ENCODE results near the gene ZNF474.

ZNF474 gene

GRCh38 chr5:122112733-122113558 is 16.4 kb upstream of the ZNF474 start:
- no peak overlapping the region for H3K4me3 ChIP-seq (ENCODE audit: low read depth, low read length)
- TF ChIP-seq CTCF (IDR thresholded peaks at IDR 0.05; ENCODE audit: low read depth, low read length) (no peak), MAX (IDR thresholded peaks at IDR 0.05; ENCODE audit: low read depth, low read length) (no peak), MYC (IDR thresholded peaks at IDR 0.05; ENCODE audit: low read depth, low read length) (no peak), POLR2A (IDR thresholded peaks at IDR 0.05; ENCODE audit: extremely low read depth, insufficient read length) (no peak)
- no peak for DNase-seq (ENCODE audit: low read depth)

GRCh38 chr5:122114501-122114900 is 14.8 kb upstream of the ZNF474 start:
- TF ChIP-seq MYC (IDR thresholded peaks at IDR 0.05; ENCODE audit: low read depth, low read length) (no peak), POLR2A (IDR thresholded peaks at IDR 0.05; ENCODE audit: extremely low read depth, insufficient read length) (no peak), CTCF (IDR thresholded peaks at IDR 0.05; ENCODE audit: low read depth, low read length) (no peak), MAX (IDR thresholded peaks at IDR 0.05; ENCODE audit: low read depth, low read length) (no peak)
- DNase-seq (ENCODE audit: low read depth), result no peak
- H3K4me3 ChIP-seq (ENCODE audit: low read depth, low read length), result no peak overlapping the region

- DNase-seq (ENCODE audit: low read depth), result no peak
- no peak for TF ChIP-seq CTCF (IDR thresholded peaks at IDR 0.05; ENCODE audit: low read depth, low read length)
- no peak for TF ChIP-seq POLR2A (IDR thresholded peaks at IDR 0.05; ENCODE audit: extremely low read depth, insufficient read length)
- TF ChIP-seq MAX (IDR thresholded peaks at IDR 0.05; ENCODE audit: low read depth, low read length), result no peak
- no peak for TF ChIP-seq MYC (IDR thresholded peaks at IDR 0.05; ENCODE audit: low read depth, low read length)
- no peak overlapping the region for H3K4me3 ChIP-seq (ENCODE audit: low read depth, low read length)
These were observed 10.9 kb upstream of the ZNF474 start for GRCh38 chr5:122118356-122118948.

- H3K4me3 ChIP-seq (ENCODE audit: low read depth, low read length), result no peak overlapping the region
- no peak for DNase-seq (ENCODE audit: low read depth)
- TF ChIP-seq MAX (IDR thresholded peaks at IDR 0.05; ENCODE audit: low read depth, low read length) (no peak), POLR2A (IDR thresholded peaks at IDR 0.05; ENCODE audit: extremely low read depth, insufficient read length) (no peak)
These were observed 10.1 kb upstream of the ZNF474 start for GRCh38 chr5:122119205-122119604.

GRCh38 chr5:122120493-122120892 is 8.9 kb upstream of the ZNF474 start:
- TF ChIP-seq CTCF (IDR thresholded peaks at IDR 0.05; ENCODE audit: low read depth, low read length) (no peak), POLR2A (IDR thresholded peaks at IDR 0.05; ENCODE audit: extremely low read depth, insufficient read length) (no peak), MYC (IDR thresholded peaks at IDR 0.05; ENCODE audit: low read depth, low read length) (no peak), MAX (IDR thresholded peaks at IDR 0.05; ENCODE audit: low read depth, low read length) (no peak)
- DNase-seq (ENCODE audit: low read depth), result no peak
- no peak overlapping the region for H3K4me3 ChIP-seq (ENCODE audit: low read depth, low read length)

GRCh38 chr5:122120957-122121356 is 8.4 kb upstream of the ZNF474 start:
- DNase-seq (ENCODE audit: low read depth), result peak; percentile 14
- no peak overlapping the region for H3K4me3 ChIP-seq (ENCODE audit: low read depth, low read length)
- TF ChIP-seq POLR2A (IDR thresholded peaks at IDR 0.05; ENCODE audit: extremely low read depth, insufficient read length) (no peak), CTCF (IDR thresholded peaks at IDR 0.05; ENCODE audit: low read depth, low read length) (no peak), MAX (IDR thresholded peaks at IDR 0.05; ENCODE audit: low read depth, low read length) (no peak), MYC (IDR thresholded peaks at IDR 0.05; ENCODE audit: low read depth, low read length) (no peak)
